GM18519 (cell line): Measurements from ENCODE around the gene TMPRSS3.

Experiments
- ATAC-seq: cut with Tn5 transposase; IDR thresholded peaks from one replicate; pipeline ENCODE4 v1.9.1; 2021; ENCODE audit warnings: mild to moderate bottlenecking, moderate library complexity; ENCODE audit not compliant: unreplicated experiment, low FRiP score

Gene TMPRSS3

DNA sequence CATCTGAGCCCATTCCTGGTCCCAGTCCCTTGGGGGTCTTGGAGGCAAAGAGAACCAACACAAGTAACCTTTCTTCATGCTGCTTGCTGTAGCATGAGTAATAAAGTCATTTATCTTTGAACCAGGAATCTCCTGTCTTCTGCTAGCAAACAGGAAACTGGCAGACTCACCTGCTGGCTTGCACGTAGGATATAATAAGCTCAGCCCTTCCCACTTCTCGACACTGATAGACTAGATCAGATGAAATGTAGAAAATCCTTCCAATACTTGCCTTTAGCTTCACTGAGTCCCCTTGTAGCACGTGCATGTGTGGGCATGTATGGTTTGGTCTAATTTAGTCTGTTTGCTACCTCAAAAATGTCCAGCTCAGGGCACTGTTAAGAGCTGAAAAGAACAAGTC is 38.5 kb downstream of the TMPRSS3 start:
- no peak for ATAC-seq

DNA sequence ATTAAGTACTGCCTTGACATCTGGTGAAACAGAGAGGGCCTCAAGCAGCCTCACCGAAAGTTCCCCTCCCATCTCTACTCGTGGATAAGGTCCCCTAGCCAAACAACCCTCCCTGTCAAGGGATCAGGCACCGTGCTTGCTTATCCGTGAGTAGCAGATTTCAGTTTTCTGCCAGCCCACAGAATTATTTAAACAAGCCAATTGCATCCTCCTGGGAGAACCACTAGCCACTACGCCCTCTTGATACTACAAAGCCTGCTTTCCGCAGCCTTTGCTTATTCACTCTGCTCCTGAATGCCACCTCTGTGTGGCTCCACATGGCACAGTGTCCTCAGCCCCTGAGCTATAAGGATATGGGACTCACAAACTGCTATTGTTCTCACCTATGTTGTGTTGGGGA is 39.2 kb downstream of the TMPRSS3 start:
- no peak for ATAC-seq

DNA sequence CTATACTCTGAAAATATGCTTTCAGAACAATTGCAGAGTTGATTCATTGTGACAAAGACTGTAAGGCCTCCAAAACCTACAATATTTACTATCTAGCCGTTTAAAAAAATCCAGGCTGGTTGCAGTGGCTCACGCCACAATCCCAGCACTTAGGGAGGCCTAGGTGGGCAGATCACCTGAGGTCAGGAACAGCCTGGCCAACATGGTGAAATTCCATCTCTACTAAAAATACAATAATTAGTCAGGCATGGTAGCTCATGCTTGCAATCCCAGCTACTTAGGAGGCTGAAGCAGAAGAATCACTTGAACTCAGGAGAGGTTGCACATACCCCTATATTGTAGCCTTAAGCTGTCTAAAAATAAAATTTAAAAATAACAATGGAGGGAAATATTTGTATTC is 39.8 kb downstream of the TMPRSS3 start:
- no peak for ATAC-seq

DNA sequence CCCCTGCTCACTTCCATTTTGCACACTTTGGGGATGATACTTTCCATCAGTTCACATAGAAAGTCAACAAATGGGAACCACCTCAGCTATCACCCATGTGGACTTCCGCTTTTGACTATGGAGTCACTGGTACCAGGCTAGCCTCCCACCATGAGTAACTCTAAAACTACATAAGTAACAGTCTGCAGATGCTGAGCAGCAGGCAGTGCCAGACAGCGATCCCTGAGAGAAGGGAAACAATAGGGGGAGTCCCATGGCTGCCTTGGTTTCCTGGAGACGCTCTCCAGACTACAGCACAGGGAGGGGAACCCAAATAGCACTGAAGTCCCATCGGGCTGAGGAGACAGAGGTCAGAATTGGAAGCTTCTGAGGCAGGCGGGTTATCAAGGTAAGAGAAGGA is 42.2 kb downstream of the TMPRSS3 start:
- no peak for ATAC-seq

DNA sequence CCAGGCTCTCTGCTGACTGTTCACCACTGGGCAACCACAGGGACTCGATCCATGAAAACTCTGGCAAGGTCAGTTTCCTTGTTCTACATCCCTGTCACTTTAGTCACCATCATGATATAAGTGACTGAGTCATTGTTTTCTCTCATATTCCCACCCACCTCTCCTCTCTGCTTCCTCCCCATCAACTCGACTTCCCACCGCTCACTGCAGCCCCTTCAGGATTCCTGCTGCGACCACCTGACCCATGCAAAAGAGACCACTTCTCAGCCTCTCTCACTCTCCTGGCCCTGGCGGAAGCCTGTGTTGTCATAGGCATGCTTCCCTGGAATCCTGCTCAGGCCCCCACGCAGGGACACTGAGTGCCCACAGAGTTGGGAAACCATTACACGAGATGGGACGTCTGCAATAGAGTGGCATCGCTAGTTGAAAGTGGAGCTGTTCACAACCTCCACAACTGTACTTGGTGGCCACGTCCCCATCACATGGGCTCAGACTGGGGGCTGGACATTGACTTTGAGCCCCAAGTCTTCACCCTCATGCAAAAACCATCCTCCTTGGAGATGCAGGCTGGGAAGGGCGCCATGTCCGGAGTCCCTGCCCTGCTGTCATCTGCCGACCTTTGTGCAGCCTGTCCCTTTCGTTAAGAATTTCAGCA is 43.3 kb downstream of the TMPRSS3 start:
- ATAC-seq: no peak

DNA sequence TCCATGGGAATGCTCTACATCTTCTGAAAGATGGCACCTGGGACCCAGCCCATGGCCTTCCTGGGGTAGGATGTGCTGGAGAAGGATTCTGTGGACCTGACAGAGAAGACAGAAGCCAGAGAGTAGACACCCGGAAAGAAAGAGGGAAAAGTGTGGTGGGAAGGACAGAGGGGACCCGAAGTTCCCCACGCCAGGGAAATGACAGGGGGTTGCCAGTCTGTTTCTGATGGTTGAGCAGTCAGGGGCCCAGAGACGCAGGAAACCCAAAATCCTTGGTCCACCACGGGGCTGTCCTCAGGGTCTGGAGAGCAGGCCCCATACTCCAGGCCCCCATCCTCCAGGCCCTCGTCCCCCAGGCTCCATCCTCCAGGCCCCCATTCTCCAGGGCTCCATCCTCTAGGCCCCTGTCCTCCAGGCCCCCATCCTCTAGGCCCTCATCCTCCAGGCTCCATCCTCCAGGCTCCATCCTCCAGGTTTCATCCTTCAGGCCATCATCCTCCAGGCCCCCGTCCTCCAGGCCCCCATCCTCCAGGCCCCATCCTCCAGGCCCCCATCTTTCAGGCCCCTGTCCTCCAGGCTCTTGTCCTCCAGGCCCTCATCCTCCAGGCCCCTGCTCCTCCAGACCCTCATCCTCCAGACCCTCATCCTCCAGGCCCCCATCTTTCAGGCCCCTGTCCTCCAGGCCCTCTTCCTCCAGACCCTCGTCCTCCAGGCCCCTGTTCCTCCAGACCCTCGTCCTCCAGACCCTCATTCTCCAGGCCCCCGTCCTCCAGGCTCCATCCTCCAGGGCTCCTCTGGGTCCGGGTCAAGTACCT is 44.0 kb downstream of the TMPRSS3 start:
- no peak for ATAC-seq

DNA sequence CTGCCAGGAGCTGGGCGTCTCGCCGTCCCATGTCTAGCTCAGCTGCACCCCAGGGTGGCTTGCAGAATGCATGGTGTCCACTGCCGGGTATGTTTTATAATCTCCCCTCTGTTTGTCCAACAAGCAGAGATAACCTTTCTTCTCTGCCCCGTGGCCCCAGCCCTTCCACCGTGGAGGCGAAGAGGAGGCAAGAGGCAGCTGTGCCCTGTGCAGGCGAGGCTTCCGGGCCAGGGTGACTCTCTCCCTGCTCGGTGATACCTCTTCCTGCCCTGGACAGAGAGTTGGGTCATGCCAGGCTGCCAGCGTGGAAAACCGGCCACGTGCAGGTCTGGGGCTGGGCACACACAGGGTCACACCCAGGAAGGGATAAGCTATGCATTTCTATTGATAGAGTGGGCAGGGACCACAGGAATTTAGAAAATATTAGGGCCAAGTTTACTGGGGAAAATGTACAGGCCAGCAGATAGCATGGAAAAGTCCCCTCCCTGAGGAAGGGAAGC is 44.9 kb downstream of the TMPRSS3 start, which contains the start of gene TFF2:
Gene TFF2 (minus strand): TSS at position 68 of the 500 bp plus-strand sequence. CDS start 37 bp downstream, at position 31.
- ATAC-seq: no peak

DNA sequence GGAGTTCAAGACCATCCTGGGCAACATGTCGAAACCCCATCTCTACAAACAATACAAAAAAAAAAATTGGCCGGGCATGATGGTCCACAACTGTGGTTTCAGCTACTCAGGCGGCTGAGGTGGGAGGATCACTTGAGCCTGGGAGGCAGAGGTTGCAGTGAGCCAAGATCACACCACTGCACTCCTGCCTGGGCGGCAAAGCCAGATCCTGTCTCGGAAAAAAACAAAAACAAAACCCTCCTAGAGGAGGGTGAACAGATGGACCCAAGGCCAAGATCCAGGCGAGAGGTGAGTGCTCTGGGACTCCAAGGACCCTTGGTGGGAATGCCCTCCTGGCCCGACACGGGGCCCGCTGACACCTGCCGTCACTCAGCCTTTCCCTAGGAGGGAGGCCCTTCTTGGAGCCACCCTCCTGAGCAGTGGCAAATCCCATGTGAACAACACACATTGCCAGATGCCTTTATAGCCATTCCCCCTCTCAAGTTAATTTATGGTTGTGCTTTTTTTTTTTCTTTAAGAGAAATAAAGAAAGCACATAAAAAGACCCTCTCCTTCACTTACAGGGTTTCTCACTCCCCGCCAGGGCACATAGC is 45.4 kb downstream of the TMPRSS3 start:
- no peak for ATAC-seq

DNA sequence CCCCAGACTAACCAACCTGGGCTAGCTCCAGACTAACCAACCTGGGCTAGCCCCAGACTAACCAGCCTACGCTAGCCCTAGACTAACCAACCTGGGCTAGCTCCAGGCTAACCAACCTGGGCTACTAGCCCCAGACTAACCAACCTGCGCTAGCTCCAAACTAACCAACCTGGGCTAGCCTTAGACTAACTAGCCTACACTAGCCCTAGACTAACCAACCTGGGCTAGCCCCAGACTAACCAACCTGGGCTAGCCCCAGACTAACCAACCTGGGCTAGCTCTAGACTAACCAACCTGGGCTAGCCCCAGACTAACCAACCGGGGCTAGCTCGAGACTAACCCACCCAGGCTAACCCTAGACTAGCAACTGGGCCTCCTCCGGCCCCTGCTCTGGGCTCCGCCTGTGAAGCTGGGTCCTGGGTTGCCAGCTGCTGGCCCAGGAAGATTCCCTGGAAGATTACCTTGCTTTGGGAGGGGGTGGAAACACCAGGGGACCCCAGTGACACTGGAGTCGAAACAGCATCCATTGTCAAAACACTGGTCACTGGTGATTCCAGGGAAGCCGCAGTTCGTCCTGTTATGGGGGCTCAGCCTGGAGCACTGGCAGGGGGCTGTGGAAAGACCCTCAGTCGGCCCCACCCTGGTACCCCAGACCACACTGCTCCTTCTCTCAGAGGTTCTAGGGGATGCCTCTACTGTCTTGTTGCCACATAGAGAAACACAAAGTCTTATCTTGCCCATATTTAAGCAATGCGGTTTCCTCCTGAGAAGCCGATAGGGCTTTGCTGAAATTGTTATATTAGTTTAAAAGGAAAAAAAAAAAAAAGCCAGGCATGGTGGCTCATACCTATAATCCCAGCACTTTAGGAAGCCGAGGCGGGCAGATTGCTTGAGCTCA is 46.2 kb downstream of the TMPRSS3 start:
- no peak for ATAC-seq

DNA sequence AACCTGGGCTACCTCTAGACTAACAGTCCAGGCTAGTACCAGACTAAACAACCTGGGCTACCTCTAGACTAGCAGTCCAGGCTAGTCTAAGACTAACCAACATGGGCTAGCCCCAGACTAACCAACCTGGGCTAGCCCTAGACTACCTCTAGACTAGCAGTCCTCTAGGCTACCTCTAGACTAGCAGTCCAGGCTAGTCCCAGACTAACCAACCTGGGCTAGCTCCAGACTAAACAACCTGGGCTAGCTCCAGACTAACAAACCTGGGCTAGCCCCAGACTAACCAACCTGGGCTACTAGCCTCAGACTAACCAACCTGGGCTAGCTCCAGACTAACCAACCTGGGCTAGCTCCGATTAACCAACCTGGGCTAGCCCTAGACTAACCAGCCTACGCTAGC is 47.1 kb downstream of the TMPRSS3 start:
- no peak for ATAC-seq

DNA sequence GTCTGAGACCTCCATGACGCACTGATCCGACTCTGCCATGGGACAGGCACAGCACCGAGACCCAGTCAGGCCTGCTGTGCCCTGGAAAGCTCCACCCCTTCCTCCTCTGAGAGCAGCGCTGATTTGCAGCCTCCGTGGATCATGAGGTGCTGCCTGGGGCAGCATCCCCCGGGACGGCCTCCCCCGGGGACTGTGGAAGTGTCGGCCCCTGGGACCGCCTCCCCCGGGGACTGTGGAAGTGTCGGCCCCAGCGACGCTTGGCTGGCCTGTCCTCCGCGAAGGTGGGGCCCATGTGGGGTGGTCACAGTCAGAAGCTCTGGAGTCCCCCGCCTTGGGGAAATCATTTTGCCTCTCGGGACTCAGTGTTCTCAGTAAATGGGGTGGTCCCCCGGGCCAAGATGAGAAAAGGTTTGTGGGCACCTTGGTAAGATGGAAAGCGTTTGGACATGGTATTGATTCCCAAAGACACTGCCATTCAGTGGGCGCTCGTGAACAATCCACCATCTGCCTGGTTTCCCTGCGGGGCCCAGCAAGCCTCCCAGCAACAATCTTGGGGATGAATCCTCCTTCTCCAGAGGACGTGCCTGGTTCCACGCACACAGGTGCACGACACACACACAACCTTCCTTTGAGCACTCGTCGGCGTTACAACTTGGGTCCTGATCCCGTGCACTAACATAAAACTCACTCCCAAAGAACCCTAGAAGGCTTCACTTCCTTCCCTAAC is 48.1 kb downstream of the TMPRSS3 start:
- ATAC-seq: no peak

DNA sequence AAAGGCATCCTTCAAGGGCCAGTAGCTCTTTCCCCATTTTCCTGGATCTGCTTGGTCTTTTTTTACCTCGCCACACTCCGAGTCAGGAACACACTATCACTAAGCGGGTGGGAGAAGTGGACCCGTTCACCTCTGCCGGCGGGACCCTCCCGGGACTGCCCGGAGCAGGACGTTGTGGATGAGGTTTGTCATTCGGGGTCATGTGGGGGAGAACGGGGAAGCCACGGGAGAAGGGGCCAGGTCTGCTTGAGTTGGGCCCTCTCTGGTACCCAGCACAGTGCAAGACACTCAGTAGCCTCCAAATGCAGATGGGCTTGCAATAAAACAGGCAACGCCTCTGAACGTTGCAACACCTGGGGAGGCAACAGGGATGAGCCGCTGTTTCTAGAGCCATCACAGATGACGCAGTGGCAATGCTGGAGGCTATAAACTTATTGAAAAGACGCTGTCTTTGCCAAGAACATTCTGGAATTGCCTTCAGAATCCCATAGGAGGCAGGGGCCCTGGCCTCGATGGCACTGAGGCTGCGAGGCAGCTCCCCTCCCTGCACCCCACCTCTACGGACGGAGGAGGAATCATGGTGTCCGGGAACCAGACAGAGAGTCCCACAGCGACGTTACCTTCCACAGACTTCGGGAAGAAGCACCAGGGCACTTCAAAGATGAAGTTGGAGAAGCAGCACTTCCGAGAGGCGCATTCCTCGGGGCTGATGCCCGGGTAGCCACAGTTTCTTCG is 48.8 kb downstream of the TMPRSS3 start:
- no peak for ATAC-seq

DNA sequence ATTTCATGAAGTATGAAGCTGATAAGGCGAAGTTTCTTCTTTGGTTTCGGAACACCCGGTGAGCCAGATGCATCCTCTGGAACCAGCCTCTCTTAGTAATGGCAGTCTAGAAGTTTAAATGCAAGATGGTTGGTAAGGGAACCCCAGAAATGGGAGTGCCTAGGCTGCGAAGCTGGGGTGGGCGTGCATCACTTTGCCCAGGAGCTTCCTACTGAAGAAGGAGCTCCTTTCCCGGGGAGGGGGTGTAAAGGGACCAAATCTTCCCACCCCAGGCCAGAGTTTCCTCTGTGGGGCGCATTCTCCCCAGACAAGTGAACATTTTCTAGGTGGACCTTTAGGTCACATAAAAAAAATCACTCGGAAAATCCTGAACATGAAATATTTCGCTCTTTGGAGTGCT is 49.4 kb downstream of the TMPRSS3 start:
- ATAC-seq: no peak

DNA sequence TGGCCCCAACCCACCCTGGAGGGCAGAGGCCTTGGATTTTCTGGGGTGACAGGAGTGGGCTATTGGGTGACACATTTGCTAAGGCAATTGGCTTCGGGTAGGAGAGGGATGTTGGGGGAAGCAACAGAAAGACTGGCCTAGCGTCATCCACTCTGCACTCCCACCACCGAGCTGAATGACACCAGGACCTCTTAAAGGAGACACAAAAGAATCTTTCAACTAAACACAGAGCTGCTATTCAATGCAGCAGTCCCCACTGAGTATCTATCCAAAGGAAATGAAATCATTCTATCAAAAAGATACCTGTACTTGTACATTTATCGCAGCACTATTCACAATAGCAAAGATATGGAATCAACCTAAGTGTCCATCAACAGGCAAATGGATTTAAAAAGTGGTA is 51.2 kb downstream of the TMPRSS3 start:
- no peak for ATAC-seq

DNA sequence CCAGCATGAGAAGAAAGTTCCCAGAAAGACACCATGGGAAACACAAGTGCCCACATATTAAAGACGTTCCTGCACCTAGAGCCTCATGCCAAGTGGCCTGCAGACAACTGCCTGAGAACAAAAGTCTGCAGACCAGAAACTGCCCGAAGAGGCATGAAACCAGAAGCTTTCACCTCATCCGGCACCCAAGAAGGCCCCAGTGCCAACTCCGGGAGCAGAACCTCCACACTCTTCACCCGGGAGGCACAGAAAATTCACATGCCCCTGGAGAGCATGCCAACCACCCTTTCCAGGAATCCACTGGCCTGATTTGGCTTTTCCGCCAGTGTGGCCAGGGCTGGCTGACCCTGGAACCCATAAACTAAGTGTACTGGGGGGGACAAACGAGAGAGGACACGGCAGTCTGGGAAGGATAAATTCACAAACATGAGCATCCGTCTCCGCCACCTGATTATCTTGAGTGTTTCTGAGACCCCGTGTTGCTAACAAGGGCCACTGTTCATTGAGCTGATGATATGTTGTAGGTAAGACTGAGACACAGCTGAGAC is 51.8 kb downstream of the TMPRSS3 start:
- ATAC-seq: no peak

DNA sequence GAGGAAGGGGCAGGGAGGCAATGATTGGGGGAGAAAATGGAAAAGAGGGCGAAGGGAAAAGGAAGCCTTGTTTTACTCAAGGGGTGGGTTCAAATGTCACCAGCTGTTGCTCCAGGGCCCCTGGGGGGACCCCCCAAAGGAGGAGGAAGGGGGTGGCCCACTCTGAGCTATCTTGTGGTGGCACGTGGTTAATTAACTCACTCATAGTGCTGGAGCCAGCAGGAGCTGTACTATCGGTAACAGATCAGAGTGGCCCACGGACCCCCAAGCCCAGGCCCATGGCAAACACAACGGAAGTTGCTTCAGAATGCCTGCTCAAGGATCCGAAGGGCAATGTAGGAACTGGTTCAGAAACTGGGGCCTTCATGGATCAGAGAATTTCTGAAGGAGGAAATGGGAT is 52.3 kb downstream of the TMPRSS3 start:
- no peak for ATAC-seq

DNA sequence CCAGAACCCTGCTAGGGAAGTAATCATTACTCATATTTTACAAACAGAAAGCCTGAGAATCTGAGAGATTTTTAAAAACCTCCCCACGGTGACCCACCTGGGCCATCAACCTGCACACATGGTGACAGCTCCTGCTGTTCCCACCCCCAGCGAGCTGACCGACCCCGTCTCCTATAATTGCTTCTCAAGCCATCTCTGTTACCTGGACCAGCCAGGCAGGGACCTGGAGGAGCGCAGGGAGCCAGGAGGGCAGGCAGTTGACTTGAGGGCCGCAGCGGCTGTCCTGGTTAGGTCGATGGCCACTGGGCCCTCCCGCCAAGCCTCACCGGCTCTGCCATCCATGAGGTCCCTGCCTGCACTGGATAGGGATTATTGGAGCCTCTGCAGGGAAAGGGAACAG is 52.8 kb downstream of the TMPRSS3 start:
- ATAC-seq: no peak

DNA sequence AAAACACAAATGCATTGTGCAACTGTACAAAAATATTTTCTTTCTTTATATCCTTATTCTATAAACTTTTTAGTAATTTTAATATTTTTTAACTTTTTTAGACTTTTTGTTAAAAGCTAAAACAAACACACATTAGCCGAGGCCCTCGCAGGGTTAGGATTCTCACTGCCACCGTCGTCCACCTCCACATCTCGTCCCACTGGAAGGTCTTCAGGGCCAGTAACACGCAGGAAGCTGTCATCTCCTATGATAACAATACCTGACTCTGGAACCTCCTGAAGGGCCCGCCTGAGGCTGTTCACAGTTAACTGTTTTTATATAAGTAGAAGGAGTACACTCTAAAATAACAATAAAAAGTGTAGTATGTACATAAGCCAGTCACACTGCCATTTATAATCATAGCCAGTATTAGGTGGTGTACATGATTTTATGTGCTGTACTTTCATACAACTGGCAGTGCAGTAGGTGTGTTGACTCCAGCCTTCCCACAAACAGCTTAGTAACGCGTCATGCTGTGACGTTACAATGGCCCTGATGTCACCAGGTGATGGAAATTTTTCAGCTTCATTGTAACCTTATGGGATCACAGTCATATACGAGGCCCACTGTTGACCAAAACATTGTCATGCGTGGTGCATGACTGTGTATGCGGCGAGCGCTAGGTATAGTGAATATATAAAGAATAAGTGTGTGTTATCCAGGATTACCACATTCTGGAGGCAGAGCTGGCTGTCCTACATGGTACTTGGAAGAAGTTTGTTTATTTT is 53.9 kb downstream of the TMPRSS3 start:
- no peak for ATAC-seq
